HepG2 (cell line): ENCODE measurements around the gene TMEM107. TPM values are rescaled to one million over a fixed set of nuclear protein-coding genes. Genes with fewer than 3 reads are reported as not detected.

Experiments used
- KLF9 ChIP-seq: IDR thresholded peaks from 2 replicates; pipeline ENCODE4 v1.6.1; 2016; ENCODE audit warnings: low read depth
- SAP130 ChIP-seq: IDR thresholded peaks from 2 replicates; pipeline ENCODE4 v1.6.1; 2016; ENCODE audit warnings: low read depth
- SETDB1 ChIP-seq: sonication (generic); formaldehyde crosslinking; IDR thresholded peaks from 2 replicates; pipeline ENCODE4 v1.5.1; 2020; ENCODE audit warnings: missing genetic modification reagents, mild to moderate bottlenecking, borderline replicate concordance
- ZBTB40 ChIP-seq, 2 experiments: fragments of 450-650 bp in 1 of 2; sonication (generic) in 1 of 2; formaldehyde crosslinking in 1 of 2; IDR thresholded peaks; 2 replicates each; pipeline versions ENCODE4 v1.6.1 to v1.8.0; 2016 to 2022; ENCODE audit warnings: antibody characterized with exemption in 1 of 2, mild to moderate bottlenecking in 1 of 2, missing genetic modification reagents in 1 of 2
- ZC3H13 ChIP-seq: sonication (generic); formaldehyde crosslinking; IDR thresholded peaks from 2 replicates; pipeline ENCODE4 v1.8.1; 2023; ENCODE audit warnings: mild to moderate bottlenecking, missing genetic modification reagents, moderate library complexity
- ZNF124 ChIP-seq: sonication (generic); formaldehyde crosslinking; IDR thresholded peaks from 2 replicates; pipeline ENCODE4 v1.4.0; 2020; ENCODE audit warnings: missing genetic modification reagents
- ZNF256 ChIP-seq: sonication (generic); formaldehyde crosslinking; conservative IDR thresholded peaks from 2 replicates; pipeline ENCODE4 v1.4.0; 2020; ENCODE audit warnings: missing genetic modification reagents
- ZNF468 ChIP-seq: sonication (generic); formaldehyde crosslinking; IDR thresholded peaks from 2 replicates; pipeline ENCODE4 v1.8.0; 2022; ENCODE audit warnings: mild to moderate bottlenecking, moderate library complexity, missing genetic modification reagents
- ZNF562 ChIP-seq: sonication (generic); formaldehyde crosslinking; IDR thresholded peaks from 2 replicates; pipeline ENCODE4 v1.8.0; 2022; ENCODE audit warnings: missing genetic modification reagents, borderline replicate concordance
- ZSCAN20 ChIP-seq: sonication (generic); formaldehyde crosslinking; IDR thresholded peaks from 2 replicates; pipeline ENCODE4 v1.4.0; 2020; ENCODE audit warnings: missing genetic modification reagents, mild to moderate bottlenecking, borderline replicate concordance
- polyA plus RNA-seq, 8 experiments: library from polyadenylated mRNA; depleted of rRNA in 3 of 8; stranded (reverse) in 7 of 8; unstranded in 1 of 8; fragments of >200 nt; fragmentation: Illumina TruSeq in 4 of 8; extraction: Trizol in 4 of 8; gene quantifications; 2 replicates each; pipeline versions ENCODE4 v1.2.1 to v1.2.3, GENCODE V29; 2011 to 2016; ENCODE audit warnings: low read depth in 4 of 8, missing spikeins in 1 of 8, mixed read lengths in 1 of 8; ENCODE audit not compliant: insufficient read depth in 1 of 8
- total RNA-seq, 5 experiments: library from RNA; depleted of rRNA; stranded (reverse); fragments of >200 nt; fragmentation: Illumina TruSeq; extraction: Trizol; gene quantifications; 2 replicates each; pipeline ENCODE4 v1.2.3, GENCODE V29; 2016; ENCODE audit warnings: low read depth in 1 of 5
- TF ChIP-seq, protein P1 (sequence below): sonication (generic); formaldehyde crosslinking; IDR thresholded peaks from 2 replicates; pipeline ENCODE4 v1.8.0; 2022; ENCODE audit warnings: mild to moderate bottlenecking, missing genetic modification reagents; ENCODE audit not compliant: insufficient replicate concordance
- TF ChIP-seq, protein P2 (sequence below): IDR thresholded peaks from 2 replicates; pipeline ENCODE4 v1.6.1; 2016; ENCODE audit warnings: low read depth, missing genetic modification reagents, missing compliant biosample characterization

TMEM107 gene
- total and polyA plus RNA-seq, 2 of the 13 experiments (the other 11 are each of a cell fraction or from before 2014, with no cell fraction given): 7.2 to 15.3 TPM

DNA sequence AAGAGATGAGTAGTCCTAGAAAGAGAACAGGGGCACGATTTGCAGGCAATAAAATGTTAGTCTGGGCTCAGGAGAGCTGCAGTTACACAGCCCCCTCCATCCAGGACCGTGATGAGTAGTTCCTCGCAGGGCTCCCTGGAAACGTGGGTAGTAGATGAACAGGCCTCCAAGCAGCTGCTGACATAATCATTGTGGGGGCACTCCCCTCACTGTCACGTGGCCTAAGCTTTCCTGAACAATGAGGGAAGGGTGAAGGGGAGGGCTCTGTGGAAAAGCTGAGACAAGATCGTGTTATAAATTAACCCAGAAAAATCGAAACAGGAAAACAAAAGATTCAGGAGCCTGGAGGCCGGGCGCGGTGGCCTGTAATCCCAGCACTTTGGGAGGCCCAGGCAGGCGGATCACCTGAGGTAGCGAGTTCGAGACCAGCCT is 22.6 kb downstream of the TMEM107 start (continued):
- no peak for TF ChIP-seq ZBTB40 (IDR thresholded peaks at IDR 0.05)
- TF ChIP-seq ZBTB40 (CRISPR knock-in tag; IDR thresholded peaks at IDR 0.05): no peak
- no peak for TF ChIP-seq ZNF256 (CRISPR knock-in tag)
- TF ChIP-seq, protein P1, sequence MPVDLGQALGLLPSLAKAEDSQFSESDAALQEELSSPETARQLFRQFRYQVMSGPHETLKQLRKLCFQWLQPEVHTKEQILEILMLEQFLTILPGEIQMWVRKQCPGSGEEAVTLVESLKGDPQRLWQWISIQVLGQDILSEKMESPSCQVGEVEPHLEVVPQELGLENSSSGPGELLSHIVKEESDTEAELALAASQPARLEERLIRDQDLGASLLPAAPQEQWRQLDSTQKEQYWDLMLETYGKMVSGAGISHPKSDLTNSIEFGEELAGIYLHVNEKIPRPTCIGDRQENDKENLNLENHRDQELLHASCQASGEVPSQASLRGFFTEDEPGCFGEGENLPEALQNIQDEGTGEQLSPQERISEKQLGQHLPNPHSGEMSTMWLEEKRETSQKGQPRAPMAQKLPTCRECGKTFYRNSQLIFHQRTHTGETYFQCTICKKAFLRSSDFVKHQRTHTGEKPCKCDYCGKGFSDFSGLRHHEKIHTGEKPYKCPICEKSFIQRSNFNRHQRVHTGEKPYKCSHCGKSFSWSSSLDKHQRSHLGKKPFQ: no peak
- TF ChIP-seq, protein P2, sequence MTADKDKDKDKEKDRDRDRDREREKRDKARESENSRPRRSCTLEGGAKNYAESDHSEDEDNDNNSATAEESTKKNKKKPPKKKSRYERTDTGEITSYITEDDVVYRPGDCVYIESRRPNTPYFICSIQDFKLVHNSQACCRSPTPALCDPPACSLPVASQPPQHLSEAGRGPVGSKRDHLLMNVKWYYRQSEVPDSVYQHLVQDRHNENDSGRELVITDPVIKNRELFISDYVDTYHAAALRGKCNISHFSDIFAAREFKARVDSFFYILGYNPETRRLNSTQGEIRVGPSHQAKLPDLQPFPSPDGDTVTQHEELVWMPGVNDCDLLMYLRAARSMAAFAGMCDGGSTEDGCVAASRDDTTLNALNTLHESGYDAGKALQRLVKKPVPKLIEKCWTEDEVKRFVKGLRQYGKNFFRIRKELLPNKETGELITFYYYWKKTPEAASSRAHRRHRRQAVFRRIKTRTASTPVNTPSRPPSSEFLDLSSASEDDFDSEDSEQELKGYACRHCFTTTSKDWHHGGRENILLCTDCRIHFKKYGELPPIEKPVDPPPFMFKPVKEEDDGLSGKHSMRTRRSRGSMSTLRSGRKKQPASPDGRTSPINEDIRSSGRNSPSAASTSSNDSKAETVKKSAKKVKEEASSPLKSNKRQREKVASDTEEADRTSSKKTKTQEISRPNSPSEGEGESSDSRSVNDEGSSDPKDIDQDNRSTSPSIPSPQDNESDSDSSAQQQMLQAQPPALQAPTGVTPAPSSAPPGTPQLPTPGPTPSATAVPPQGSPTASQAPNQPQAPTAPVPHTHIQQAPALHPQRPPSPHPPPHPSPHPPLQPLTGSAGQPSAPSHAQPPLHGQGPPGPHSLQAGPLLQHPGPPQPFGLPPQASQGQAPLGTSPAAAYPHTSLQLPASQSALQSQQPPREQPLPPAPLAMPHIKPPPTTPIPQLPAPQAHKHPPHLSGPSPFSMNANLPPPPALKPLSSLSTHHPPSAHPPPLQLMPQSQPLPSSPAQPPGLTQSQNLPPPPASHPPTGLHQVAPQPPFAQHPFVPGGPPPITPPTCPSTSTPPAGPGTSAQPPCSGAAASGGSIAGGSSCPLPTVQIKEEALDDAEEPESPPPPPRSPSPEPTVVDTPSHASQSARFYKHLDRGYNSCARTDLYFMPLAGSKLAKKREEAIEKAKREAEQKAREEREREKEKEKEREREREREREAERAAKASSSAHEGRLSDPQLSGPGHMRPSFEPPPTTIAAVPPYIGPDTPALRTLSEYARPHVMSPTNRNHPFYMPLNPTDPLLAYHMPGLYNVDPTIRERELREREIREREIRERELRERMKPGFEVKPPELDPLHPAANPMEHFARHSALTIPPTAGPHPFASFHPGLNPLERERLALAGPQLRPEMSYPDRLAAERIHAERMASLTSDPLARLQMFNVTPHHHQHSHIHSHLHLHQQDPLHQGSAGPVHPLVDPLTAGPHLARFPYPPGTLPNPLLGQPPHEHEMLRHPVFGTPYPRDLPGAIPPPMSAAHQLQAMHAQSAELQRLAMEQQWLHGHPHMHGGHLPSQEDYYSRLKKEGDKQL (CRISPR knock-in tag): no peak; the same call in 1 of the 2 replicates
- no peak for TF ChIP-seq SETDB1
- TF ChIP-seq ZC3H13 (CRISPR knock-in tag): no peak
- TF ChIP-seq ZNF124 (CRISPR knock-in tag): no peak
- no peak for TF ChIP-seq KLF9 (CRISPR knock-in tag)
- TF ChIP-seq ZNF468 (CRISPR knock-in tag): no peak
- TF ChIP-seq ZNF562 (CRISPR knock-in tag): no peak
- no peak for TF ChIP-seq ZSCAN20 (CRISPR knock-in tag)
- peak; percentile 90 for TF ChIP-seq SAP130 (CRISPR knock-in tag)
